Kidney (tissue), 14 donors: Measurements from ENCODE around the gene F2RL3. TPM values are rescaled to one million over a fixed set of nuclear protein-coding genes. Genes with fewer than 3 reads are reported as not detected.
"Not testable (repeated sequence)": the region's sequence is repeated elsewhere in the genome, so short reads cannot be mapped to it uniquely, and the experiment has no call there.

ENCODE experiments used
- DNase-seq, 5 donors: peaks; one replicate each; pipeline ENCODE4 v3.0.0-alpha.2; 2013 to 2020
- FAIRE-seq: peaks from 2 replicates; lab custom pipeline; 2012; peaks lifted over from hg19 to GRCh38; lab: Jason Lieb, UNC
- H3K27ac ChIP-seq, 2 donors: one replicate each; pipeline ENCODE4 v1.7.0; 2013; ENCODE audit warnings: low read depth in 2 of 2, low read length in 2 of 2, inconsistent platforms in 1 of 2
- H3K27me3 ChIP-seq: one replicate; pipeline ENCODE4 v1.7.1; 2013; ENCODE audit warnings: low read length, inconsistent platforms; ENCODE audit not compliant: control insufficient read depth, insufficient read depth
- H3K36me3 ChIP-seq, 3 donors: one replicate each; pipeline versions ENCODE4 v1.7.0 to v1.7.1; 2013; ENCODE audit warnings: low read length in 3 of 3, control low read depth in 1 of 3, inconsistent platforms in 1 of 3; ENCODE audit not compliant: insufficient read depth in 3 of 3, control insufficient read depth in 2 of 3
- H3K4me1 ChIP-seq, 3 donors: one replicate each; pipeline versions ENCODE4 v1.7.0 to v1.7.1; 2013; ENCODE audit warnings: low read length in 3 of 3, inconsistent platforms in 1 of 3, low read depth in 1 of 3; ENCODE audit not compliant: control insufficient read depth in 2 of 3, insufficient read depth in 2 of 3
- H3K4me3 ChIP-seq, 3 donors: one replicate each; pipeline versions ENCODE4 v1.7.0 to v1.8.1; 2013; ENCODE audit warnings: low read length in 3 of 3, control low read depth in 1 of 3, inconsistent platforms in 1 of 3
- H3K9ac ChIP-seq, 3 donors: one replicate each; pipeline versions ENCODE4 v1.7.0 to v1.7.1; 2013; ENCODE audit warnings: low read length in 3 of 3, control low read depth in 1 of 3, inconsistent platforms in 1 of 3
- H3K9me3 ChIP-seq, 3 donors: one replicate each; pipeline versions ENCODE4 v1.7.0 to v1.7.1; 2013; ENCODE audit warnings: low read length in 3 of 3, control low read depth in 1 of 3, inconsistent platforms in 1 of 3; ENCODE audit not compliant: control insufficient read depth in 2 of 3, insufficient read depth in 1 of 3
- intact Hi-C: fragments of 100-400 bp; cut with DNase I; formaldehyde crosslinking; loops from one replicate; pipeline ENCODE4 v1.11.1; 2022
- polyA plus RNA-seq: library from polyadenylated mRNA; stranded (reverse); fragments of 350-450 nt; fragmentation: Illumina TruSeq; extraction: RNeasy Lipid Tissue Mini Kit (QIAGEN cat#74804); gene quantifications from one replicate; pipeline ENCODE4 v1.2.3, GENCODE V29; 2014; ENCODE audit warnings: low read depth, low replicate concordance; ENCODE audit not compliant: insufficient read depth
- total RNA-seq: library from RNA; stranded (reverse); fragmentation: NEBNext Ultra II Directional; extraction: Animal tissue kit (Norgen Biotek cat#: 25700); gene quantifications from one replicate; pipeline ENCODE4 v1.2.1, GENCODE V29; 2021
- TF ChIP-seq, protein P1 (sequence below): IDR thresholded peaks from 3 replicates; pipeline ENCODE4 v1.5.1; 2012; ENCODE audit warnings: mild to moderate bottlenecking, moderate library complexity, borderline replicate concordance; ENCODE audit not compliant: insufficient read depth; ENCODE audit errors: extremely low read depth
- donor health status: control.
- donor health status: control.
- donor health status: control.
- donor health status: control.
- donor health status: control.
- donor health status: DM: yes; HTN: yes; CAD: no.
- donor health status: Normal renal cell carcinoma (clear cell type).

F2RL3 gene
- total and polyA plus RNA-seq, 2 donors from 2014 or later = 1.4 to 3.2 TPM

- Histone ChIP-seq H3K4me1 (no peaks in the 10 kb centered on the region), H3K9me3 (peaks cover 0 to 7% (median 0%) of the 10 kb centered on the region in 3 donors), H3K36me3 (no peaks in the 10 kb centered on the region), H3K27ac (no peak overlapping the region), H3K4me3 (no peak overlapping the region), H3K27me3 (no peaks in the 10 kb centered on the region), H3K9ac (no peak overlapping the region)
- DNase-seq = peak in 1 of 5 donors; percentile 32
- no peak for FAIRE-seq
- TF ChIP-seq, protein P1, sequence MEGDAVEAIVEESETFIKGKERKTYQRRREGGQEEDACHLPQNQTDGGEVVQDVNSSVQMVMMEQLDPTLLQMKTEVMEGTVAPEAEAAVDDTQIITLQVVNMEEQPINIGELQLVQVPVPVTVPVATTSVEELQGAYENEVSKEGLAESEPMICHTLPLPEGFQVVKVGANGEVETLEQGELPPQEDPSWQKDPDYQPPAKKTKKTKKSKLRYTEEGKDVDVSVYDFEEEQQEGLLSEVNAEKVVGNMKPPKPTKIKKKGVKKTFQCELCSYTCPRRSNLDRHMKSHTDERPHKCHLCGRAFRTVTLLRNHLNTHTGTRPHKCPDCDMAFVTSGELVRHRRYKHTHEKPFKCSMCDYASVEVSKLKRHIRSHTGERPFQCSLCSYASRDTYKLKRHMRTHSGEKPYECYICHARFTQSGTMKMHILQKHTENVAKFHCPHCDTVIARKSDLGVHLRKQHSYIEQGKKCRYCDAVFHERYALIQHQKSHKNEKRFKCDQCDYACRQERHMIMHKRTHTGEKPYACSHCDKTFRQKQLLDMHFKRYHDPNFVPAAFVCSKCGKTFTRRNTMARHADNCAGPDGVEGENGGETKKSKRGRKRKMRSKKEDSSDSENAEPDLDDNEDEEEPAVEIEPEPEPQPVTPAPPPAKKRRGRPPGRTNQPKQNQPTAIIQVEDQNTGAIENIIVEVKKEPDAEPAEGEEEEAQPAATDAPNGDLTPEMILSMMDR = no peak
- intact Hi-C loops = no loop called here
Observed at GRCh38 chr19:16938211-16938610, 49.4 kb downstream of the F2RL3 start.

DNA sequence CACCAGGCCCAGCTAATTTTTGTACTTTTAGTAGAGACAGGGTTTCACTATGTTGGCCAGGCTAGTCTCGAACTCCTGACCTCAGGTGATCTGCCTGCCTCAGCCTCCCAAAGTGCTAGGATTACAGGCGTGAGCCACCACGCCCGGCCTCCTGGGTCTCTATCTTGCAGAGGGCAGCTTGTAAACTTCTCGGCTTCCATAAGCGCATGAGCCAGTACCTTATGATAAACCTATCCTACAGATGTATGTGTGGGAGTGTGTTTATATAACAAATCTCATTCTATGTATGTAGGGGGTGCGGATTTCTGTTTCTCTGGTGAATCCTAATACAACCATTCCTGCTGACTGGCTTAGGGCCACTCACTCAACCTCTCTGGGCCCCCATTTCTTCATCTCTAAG lies 51.3 kb downstream of the F2RL3 start:
- H3K4me1 ChIP-seq, H3K9me3 ChIP-seq, FAIRE-seq, H3K27me3 ChIP-seq, intact Hi-C loops, H3K27ac ChIP-seq, H3K9ac ChIP-seq, H3K36me3 ChIP-seq, H3K4me3 ChIP-seq: not testable (repeated sequence)
- peak in 1 of 5 donors; percentile 11 for DNase-seq

DNA sequence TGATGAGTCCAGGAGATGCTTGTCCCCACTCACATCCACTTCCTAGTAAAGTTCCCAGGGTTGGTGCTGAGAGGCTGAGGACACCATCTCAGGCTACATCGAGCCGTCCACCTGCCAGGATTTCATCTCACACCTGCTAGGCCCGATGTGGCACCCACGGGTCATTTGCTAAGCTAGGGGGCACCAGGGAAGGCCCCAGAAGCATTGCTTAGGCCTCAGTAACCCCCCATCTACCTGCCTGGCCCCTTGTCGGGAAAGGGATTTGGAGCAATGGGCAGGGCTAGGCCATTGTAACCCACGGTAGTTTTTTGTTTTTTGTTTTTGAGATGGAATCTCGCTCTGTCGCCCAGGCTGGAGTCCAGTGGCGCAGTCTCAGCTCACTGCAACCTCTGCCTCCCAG lies 51.8 kb downstream of the F2RL3 start:
- Histone ChIP-seq H3K27me3 (no peaks in the 10 kb centered on the region), H3K27ac (no peak overlapping the region), H3K9me3 (no peaks in the 10 kb centered on the region), H3K36me3 (peaks cover 0 to under 1% (median 0%) of the 10 kb centered on the region in 3 donors), H3K4me3 (no peak overlapping the region), H3K9ac (no peak overlapping the region), H3K4me1 (no peaks in the 10 kb centered on the region)
- intact Hi-C loops = no loop called here
- DNase-seq = peak in 1 of 5 donors; percentile 19
- TF ChIP-seq, protein P1 = no peak
- no peak for FAIRE-seq

Other genes starting within 250 kb of the F2RL3 start
- 66.2 TPM for gene SMIM7, start 228.9 kb upstream of the F2RL3 start, total RNA-seq
- 144 TPM for gene SMIM7, start 228.9 kb upstream of the F2RL3 start, polyA plus RNA-seq
- gene TMEM38A, start 227.9 kb upstream of the F2RL3 start, total RNA-seq = 5.8 TPM
- 10.7 TPM for gene TMEM38A, start 227.9 kb upstream of the F2RL3 start, polyA plus RNA-seq
- 1.9 TPM for gene NWD1, start 169.2 kb upstream of the F2RL3 start, total RNA-seq
- gene NWD1, start 169.2 kb upstream of the F2RL3 start, polyA plus RNA-seq = 0.17 TPM
- 62.0 TPM for gene SIN3B, start 59.6 kb upstream of the F2RL3 start, total RNA-seq
- 12.2 TPM for gene SIN3B, start 59.6 kb upstream of the F2RL3 start, polyA plus RNA-seq
- 64.1 TPM for gene CPAMD8, start 137.8 kb downstream of the F2RL3 start, total RNA-seq
- gene CPAMD8, start 137.8 kb downstream of the F2RL3 start, polyA plus RNA-seq = 22.0 TPM
- 6.9 TPM for gene HAUS8, start 186.5 kb downstream of the F2RL3 start, total RNA-seq
- 5.2 TPM for gene HAUS8, start 186.5 kb downstream of the F2RL3 start, polyA plus RNA-seq
- gene MYO9B, start 186.8 kb downstream of the F2RL3 start, total RNA-seq = 68.1 TPM
- 14.7 TPM for gene MYO9B, start 186.8 kb downstream of the F2RL3 start, polyA plus RNA-seq